ENCODE measurements around the gene EPHX1.

The EPHX1 gene

GRCh38 chr1:225852413-225853124 is 42.6 kb downstream of the EPHX1 start:
- no peak overlapping the region for H3K27ac ChIP-seq
- no peak overlapping the region for H3K4me3 ChIP-seq
- no peaks in the 10 kb centered on the region for H3K4me1 ChIP-seq
- intact Hi-C loops (cut with DNase I; ENCODE audit: low total_unique reads), result no loop called here
- no peaks in the 10 kb centered on the region for H3K27me3 ChIP-seq
- no peaks in the 10 kb centered on the region for H3K9me3 ChIP-seq
- peaks cover 32 to 100% (median 58%) of the 10 kb centered on the region in 3 donors for H3K36me3 ChIP-seq
- TF ChIP-seq, protein P1, sequence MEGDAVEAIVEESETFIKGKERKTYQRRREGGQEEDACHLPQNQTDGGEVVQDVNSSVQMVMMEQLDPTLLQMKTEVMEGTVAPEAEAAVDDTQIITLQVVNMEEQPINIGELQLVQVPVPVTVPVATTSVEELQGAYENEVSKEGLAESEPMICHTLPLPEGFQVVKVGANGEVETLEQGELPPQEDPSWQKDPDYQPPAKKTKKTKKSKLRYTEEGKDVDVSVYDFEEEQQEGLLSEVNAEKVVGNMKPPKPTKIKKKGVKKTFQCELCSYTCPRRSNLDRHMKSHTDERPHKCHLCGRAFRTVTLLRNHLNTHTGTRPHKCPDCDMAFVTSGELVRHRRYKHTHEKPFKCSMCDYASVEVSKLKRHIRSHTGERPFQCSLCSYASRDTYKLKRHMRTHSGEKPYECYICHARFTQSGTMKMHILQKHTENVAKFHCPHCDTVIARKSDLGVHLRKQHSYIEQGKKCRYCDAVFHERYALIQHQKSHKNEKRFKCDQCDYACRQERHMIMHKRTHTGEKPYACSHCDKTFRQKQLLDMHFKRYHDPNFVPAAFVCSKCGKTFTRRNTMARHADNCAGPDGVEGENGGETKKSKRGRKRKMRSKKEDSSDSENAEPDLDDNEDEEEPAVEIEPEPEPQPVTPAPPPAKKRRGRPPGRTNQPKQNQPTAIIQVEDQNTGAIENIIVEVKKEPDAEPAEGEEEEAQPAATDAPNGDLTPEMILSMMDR (IDR thresholded peaks at IDR 0.05), result no peak
- DNase-seq, result no peak

DNA sequence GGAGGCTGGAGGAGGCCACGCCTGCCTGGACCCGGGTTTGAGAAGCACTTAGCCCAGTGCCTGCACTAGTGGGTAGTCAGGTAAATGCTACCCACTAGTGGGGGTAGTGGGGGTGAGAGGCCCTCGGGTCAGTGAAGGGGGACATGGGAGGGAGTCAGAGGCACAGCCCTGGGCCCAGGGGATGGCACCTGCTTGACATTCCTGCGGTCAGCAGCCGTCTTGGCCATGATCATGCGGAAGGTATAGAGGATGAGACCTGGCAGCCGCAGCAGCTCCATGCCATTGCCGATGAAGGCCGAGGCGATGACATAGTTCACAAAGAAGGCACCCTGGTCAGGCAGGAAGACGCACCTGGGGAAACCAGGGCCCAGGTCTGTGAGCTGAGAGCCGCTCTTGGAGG is 43.5 kb downstream of the EPHX1 start:
- intact Hi-C loops (cut with DNase I; ENCODE audit: low total_unique reads), result no loop called here
- no peaks in the 10 kb centered on the region for H3K4me1 ChIP-seq
- H3K4me3 ChIP-seq, result no peak overlapping the region
- H3K9me3 ChIP-seq, result no peaks in the 10 kb centered on the region
- DNase-seq, result no peak
- H3K36me3 ChIP-seq, result peaks cover 35 to 99% (median 56%) of the 10 kb centered on the region in 3 donors
- TF ChIP-seq, protein P1 (IDR thresholded peaks at IDR 0.05), result no peak
- no peaks in the 10 kb centered on the region for H3K27me3 ChIP-seq
- no peak overlapping the region for H3K27ac ChIP-seq

DNA sequence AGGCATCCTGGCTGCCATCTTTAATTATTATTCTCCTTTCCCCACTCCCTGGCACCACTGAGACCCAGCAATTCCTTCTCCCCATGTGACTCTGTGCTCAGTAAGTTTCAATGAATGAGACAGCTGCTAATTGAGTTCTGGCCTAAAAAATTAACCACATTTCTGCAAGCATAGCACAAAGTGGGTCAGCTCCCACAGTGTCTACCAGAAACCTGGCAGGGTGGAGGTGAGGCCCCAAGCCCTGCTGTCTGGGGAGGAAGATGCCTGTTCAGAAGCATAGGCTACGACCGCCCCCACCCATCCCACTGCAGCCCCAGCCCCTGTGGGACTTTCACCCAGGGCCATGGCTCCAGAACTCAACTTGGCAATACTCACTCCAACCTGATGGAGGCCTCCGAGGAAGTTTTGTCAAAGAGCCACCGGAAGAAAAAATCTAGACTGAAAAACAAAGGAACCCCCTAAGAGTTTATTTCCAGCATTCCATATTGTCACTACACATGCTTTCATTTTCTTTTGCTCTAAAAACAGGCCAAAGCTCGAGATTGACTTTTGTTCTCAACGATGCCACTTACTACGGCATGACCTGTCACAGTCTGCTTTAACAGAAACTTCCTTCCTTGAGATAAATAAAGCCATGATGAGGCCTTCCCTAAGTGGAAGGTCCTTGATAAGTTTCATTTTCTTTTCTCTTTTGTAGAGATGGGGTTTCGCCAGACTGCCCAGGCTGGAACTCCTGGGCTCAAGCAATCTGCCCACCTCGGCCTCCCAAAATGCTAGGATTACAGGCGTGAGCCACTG is 45.8 kb downstream of the EPHX1 start:
- no peak for DNase-seq
- intact Hi-C loops (cut with DNase I; ENCODE audit: low total_unique reads), result no loop called here
- H3K36me3 ChIP-seq, result peaks cover 56 to 99% (median 79%) of the 10 kb centered on the region in 3 donors
- no peaks in the 10 kb centered on the region for H3K27me3 ChIP-seq
- no peak overlapping the region for H3K27ac ChIP-seq
- TF ChIP-seq, protein P1 (IDR thresholded peaks at IDR 0.05), result no peak
- no peaks in the 10 kb centered on the region for H3K4me1 ChIP-seq
- H3K9me3 ChIP-seq, result no peaks in the 10 kb centered on the region
- no peak overlapping the region for H3K4me3 ChIP-seq

DNA sequence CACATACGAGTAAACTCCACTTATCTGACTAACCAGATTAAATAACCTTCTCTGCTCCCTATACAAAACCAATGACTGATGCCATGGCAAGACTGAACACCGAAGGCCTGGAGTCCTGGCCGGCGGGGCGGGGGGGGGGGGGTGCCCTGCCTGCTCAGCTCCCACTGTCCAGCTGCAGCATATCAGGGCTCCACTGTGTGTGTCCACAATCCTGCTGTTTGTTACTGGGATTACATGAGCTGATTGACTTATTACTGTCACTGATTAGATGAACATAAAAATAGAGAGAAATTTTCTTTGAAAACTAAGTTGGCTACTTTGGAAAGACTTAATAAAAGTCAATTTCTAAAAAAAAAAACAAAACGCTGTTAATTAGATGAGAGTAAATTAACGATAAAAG is 47.3 kb downstream of the EPHX1 start:
- Histone ChIP-seq H3K4me1 (no peaks in the 10 kb centered on the region), H3K36me3 (peaks cover 63 to 99% (median 89%) of the 10 kb centered on the region in 3 donors), H3K9me3 (no peaks in the 10 kb centered on the region), H3K27me3 (no peaks in the 10 kb centered on the region), H3K4me3 (no peak overlapping the region), H3K27ac (no peak overlapping the region)
- intact Hi-C loops (cut with DNase I; ENCODE audit: low total_unique reads), result no loop called here
- no peak for DNase-seq
- TF ChIP-seq, protein P1 (IDR thresholded peaks at IDR 0.05), result no peak

- intact Hi-C loops (cut with DNase I; ENCODE audit: low total_unique reads), result no loop called here
- H3K4me1 ChIP-seq, result peaks cover 0 to 15% (median 2%) of the 10 kb centered on the region in 4 donors
- DNase-seq, result no peak
- no peak overlapping the region for H3K27ac ChIP-seq
- H3K9me3 ChIP-seq, result no peaks in the 10 kb centered on the region
- H3K27me3 ChIP-seq, result no peaks in the 10 kb centered on the region
- H3K36me3 ChIP-seq, result peaks cover 58 to 99% (median 78%) of the 10 kb centered on the region in 3 donors
- TF ChIP-seq, protein P1 (IDR thresholded peaks at IDR 0.05), result no peak
- H3K4me3 ChIP-seq, result no peak overlapping the region
Observed at GRCh38 chr1:225859151-225859550, 49.2 kb downstream of the EPHX1 start.
